Keratinocyte (primary cell): ENCODE measurements around the gene EBF3. TPM values are rescaled to one million over a fixed set of nuclear protein-coding genes. Genes with fewer than 3 reads are reported as not detected.

Source experiments
- DNase-seq: peaks from one replicate; pipeline ENCODE4 v3.0.0-alpha.2; 2011; ENCODE audit warnings: low read depth, missing footprints, low spot score
- FAIRE-seq: peaks from 2 replicates; lab custom pipeline; 2011; peaks lifted over from hg19 to GRCh38; lab: Jason Lieb, UNC
- H2AFZ ChIP-seq: 2 replicates; pipeline ENCODE4 v1.6.0; 2012; ENCODE audit warnings: low read length, control low read depth, inconsistent platforms; ENCODE audit not compliant: control insufficient read depth
- H3K27ac ChIP-seq: 2 replicates; pipeline ENCODE4 v1.5.1; 2011; ENCODE audit warnings: low read length; ENCODE audit not compliant: control insufficient read depth, insufficient read depth
- H3K27me3 ChIP-seq: 3 replicates; pipeline ENCODE4 v1.6.0; 2011; ENCODE audit warnings: low read length; ENCODE audit not compliant: control insufficient read depth, insufficient read depth; ENCODE audit errors: extremely low read depth
- H3K36me3 ChIP-seq, 2 experiments: 2 replicates in 1 of 2; 3 replicates in 1 of 2; pipeline ENCODE4 v1.5.1; 2011; ENCODE audit warnings: low read length in 2 of 2, mild to moderate bottlenecking in 1 of 2; ENCODE audit not compliant: control insufficient read depth in 2 of 2, insufficient read depth in 2 of 2; ENCODE audit errors: extremely low read depth in 1 of 2
- H3K4me1 ChIP-seq: 3 replicates; pipeline ENCODE4 v1.5.1; 2011; ENCODE audit warnings: low read length; ENCODE audit not compliant: control insufficient read depth, insufficient read depth; ENCODE audit errors: extremely low read depth
- H3K4me2 ChIP-seq: 3 replicates; pipeline ENCODE4 v1.6.0; 2011; ENCODE audit warnings: low read depth, low read length; ENCODE audit not compliant: control insufficient read depth, insufficient read depth; ENCODE audit errors: extremely low read depth
- H3K4me3 ChIP-seq, 3 experiments: fragments of 200-600 bp in 1 of 3; sonication (generic) in 1 of 3; 2 replicates in 2 of 3; 3 replicates in 1 of 3; pipeline ENCODE4 v1.5.1; 2011 to 2016; ENCODE audit warnings: low read length in 3 of 3, mild to moderate bottlenecking in 3 of 3, control low read depth in 2 of 3, inconsistent platforms in 1 of 3, low read depth in 1 of 3, mixed read lengths in 1 of 3, mixed run types in 1 of 3, moderate library complexity in 1 of 3; ENCODE audit not compliant: control insufficient read depth in 2 of 3, insufficient read depth in 2 of 3; ENCODE audit errors: extremely low read depth in 1 of 3
- H3K79me2 ChIP-seq: 2 replicates; pipeline ENCODE4 v1.6.0; 2012; ENCODE audit warnings: low read length; ENCODE audit not compliant: control insufficient read depth, insufficient read depth
- H3K9ac ChIP-seq: 3 replicates; pipeline ENCODE4 v1.6.0; 2011; ENCODE audit warnings: low read length; ENCODE audit not compliant: control insufficient read depth, insufficient read depth; ENCODE audit errors: extremely low read depth
- H3K9me1 ChIP-seq: 3 replicates; pipeline ENCODE4 v1.6.0; 2011; ENCODE audit warnings: low read length; ENCODE audit not compliant: control insufficient read depth, insufficient read depth; ENCODE audit errors: extremely low read depth
- H3K9me3 ChIP-seq: 2 replicates; pipeline ENCODE4 v1.5.1; 2012; ENCODE audit warnings: low read depth, low read length; ENCODE audit not compliant: control insufficient read depth
- H4K20me1 ChIP-seq: 3 replicates; pipeline ENCODE4 v1.6.0; 2011; ENCODE audit warnings: low read length; ENCODE audit not compliant: control insufficient read depth, insufficient read depth; ENCODE audit errors: extremely low read depth
- CTCF ChIP-seq, 3 experiments: IDR thresholded peaks in 1 of 3; conservative IDR thresholded peaks in 1 of 3; optimal IDR thresholded peaks in 1 of 3; 2 replicates in 2 of 3; 3 replicates in 1 of 3; pipeline versions ENCODE3 to v1.5.1; 2011; ENCODE audit warnings: low read length in 3 of 3, mild to moderate bottlenecking in 3 of 3, moderate library complexity in 2 of 3, control low read depth in 1 of 3, inconsistent platforms in 1 of 3; ENCODE audit not compliant: insufficient read depth in 2 of 3; ENCODE audit errors: extremely low read depth in 1 of 3
- EZH2 ChIP-seq: IDR thresholded peaks from one replicate; pipeline ENCODE4 v1.6.1; 2012; ENCODE audit warnings: inconsistent platforms, mild to moderate bottlenecking, low read length, moderate library complexity
- dilution Hi-C: fragments of 300-500 bp; cut with MboI; formaldehyde crosslinking; loops from one replicate; pipeline ENCODE4 v1.7.0; 2020; ENCODE audit warnings: low sequenced_read_pairs; ENCODE audit not compliant: extremely low pct_ligation_motif_present
- polyA plus RNA-seq, 5 experiments: library from polyadenylated mRNA; depleted of rRNA in 3 of 5; stranded (reverse) in 3 of 5; stranded (forward) in 1 of 5; unstranded in 1 of 5; fragments of >200 nt; gene quantifications; 1 replicate in 1 of 5; 2 replicates in 3 of 5; 3 replicates in 1 of 5; pipeline versions ENCODE4 v1.2.1 to v1.2.3, GENCODE V29; 2011 to 2012; ENCODE audit warnings: missing spikeins in 2 of 5, low read depth in 1 of 5, low replicate concordance in 1 of 5

EBF3 gene
- polyA plus RNA-seq, 1 donor (not counting 4 experiments of a cell fraction or from before 2014, with no cell fraction given), result not detected

- H3K79me2 ChIP-seq, result no peaks in the 10 kb centered on the region
- dilution Hi-C loops, result no loop called here
- H3K9ac ChIP-seq, result no peak overlapping the region
- DNase-seq (no peak), FAIRE-seq (no peak)
- no peak overlapping the region for H3K4me3 ChIP-seq
- peaks cover 4% of the 10 kb centered on the region for H3K9me3 ChIP-seq
- TF ChIP-seq CTCF (optimal IDR thresholded peaks at IDR 0.05 in 1 of 3, IDR thresholded peaks at IDR 0.05 in 1 of 3, conservative IDR thresholded peaks at IDR 0.05 in 1 of 3; ENCODE audit: extremely low read depth in 1 of 3, insufficient read depth in 2 of 3, low read length in 3 of 3) (no peak), EZH2 (no peak)
- no peak overlapping the region for H3K4me2 ChIP-seq
- no peak overlapping the region for H2AFZ ChIP-seq
- no peaks in the 10 kb centered on the region for H3K27me3 ChIP-seq
- no peaks in the 10 kb centered on the region for H4K20me1 ChIP-seq
- H3K9me1 ChIP-seq, result no peaks in the 10 kb centered on the region
- H3K4me1 ChIP-seq, result no peaks in the 10 kb centered on the region
- H3K27ac ChIP-seq, result no peak overlapping the region
- H3K36me3 ChIP-seq, result no peaks in the 10 kb centered on the region
Observed at GRCh38 chr10:129870474-129870757, 93.7 kb downstream of the EBF3 start.

DNA sequence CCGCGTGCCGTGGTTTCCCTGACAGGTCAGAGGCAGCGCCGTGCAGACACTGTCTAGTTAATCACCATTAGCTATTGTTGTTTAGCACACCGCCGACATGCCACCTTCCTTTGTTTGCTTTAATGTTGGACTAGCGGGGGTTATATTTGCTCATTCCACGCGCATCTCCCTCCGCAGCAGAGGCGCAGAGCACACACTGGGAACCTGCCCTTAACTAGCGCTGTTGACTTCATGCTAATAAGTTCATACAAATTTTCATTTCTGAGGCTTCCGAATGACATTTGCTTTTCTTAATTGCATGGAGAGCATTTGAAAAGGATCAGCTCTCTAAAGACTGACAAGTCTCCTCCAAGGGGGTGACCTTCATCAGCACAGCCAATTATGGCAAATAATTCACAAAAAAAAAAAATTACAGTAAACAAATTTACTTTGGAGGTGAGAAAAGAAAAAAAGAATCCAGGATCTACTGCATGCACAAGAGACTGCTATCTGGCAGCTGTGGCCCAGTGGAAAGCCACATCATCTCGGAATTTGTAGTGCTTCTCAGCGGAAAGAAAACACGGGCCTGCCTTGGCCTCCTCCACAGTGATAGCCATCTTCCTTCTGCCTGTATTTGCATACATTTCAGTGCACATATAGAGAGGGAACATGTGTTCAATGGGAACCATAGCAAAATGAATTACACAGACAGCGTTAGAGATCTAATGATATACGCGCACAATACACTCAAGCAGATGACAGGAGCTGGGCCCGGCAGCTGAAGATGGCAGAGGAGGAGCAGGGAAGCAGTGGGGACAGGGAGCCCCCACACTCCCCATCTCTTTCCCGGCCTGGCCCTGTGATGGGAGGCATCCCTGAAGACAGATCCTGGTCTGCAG is 94.2 kb downstream of the EBF3 start:
- H3K9ac ChIP-seq, result no peak overlapping the region
- FAIRE-seq, result no peak

More for the DNA sequence above, 94.2 kb downstream of the EBF3 start:
- no peak overlapping the region for H3K4me3 ChIP-seq
- dilution Hi-C loops, result no loop called here
- H3K9me3 ChIP-seq, result peaks cover 4% of the 10 kb centered on the region
- no peak overlapping the region for H2AFZ ChIP-seq
- no peak overlapping the region for H3K27ac ChIP-seq
- no peaks in the 10 kb centered on the region for H3K36me3 ChIP-seq
- H3K9me1 ChIP-seq, result no peaks in the 10 kb centered on the region
- no peaks in the 10 kb centered on the region for H3K27me3 ChIP-seq
- no peaks in the 10 kb centered on the region for H3K4me1 ChIP-seq
- no peak for DNase-seq
- H3K79me2 ChIP-seq, result no peaks in the 10 kb centered on the region
- no peaks in the 10 kb centered on the region for H4K20me1 ChIP-seq
- H3K4me2 ChIP-seq, result no peak overlapping the region
- TF ChIP-seq CTCF (optimal IDR thresholded peaks at IDR 0.05 in 1 of 3, IDR thresholded peaks at IDR 0.05 in 1 of 3, conservative IDR thresholded peaks at IDR 0.05 in 1 of 3; ENCODE audit: extremely low read depth in 1 of 3, insufficient read depth in 2 of 3, low read length in 3 of 3) (no peak), EZH2 (no peak)
